ENCODE results near the gene FBXO4.

FBXO4 gene

DNA sequence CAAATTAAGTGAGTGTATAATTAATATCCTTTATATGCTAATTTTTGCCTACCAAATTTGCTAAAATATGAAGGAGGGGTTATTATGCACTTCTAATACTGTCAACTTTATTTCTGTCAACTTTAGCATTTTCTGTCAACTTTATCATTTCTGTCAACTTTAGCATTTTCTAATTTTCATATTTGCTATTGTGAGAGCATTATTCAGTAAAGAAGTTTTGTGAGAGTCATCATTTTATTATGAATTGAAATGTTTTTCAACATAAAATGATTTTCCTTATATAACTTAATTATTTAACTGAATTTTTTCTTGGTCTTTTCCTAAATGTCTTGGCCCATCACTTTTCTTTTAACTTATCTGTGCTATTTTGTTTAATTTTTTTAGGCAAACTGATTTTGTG lies 58.2 kb downstream of the FBXO4 start:
- ChIA-PET POLR2A (no interaction called here), CTCF (no interaction called here)
- TF ChIP-seq, protein P1, sequence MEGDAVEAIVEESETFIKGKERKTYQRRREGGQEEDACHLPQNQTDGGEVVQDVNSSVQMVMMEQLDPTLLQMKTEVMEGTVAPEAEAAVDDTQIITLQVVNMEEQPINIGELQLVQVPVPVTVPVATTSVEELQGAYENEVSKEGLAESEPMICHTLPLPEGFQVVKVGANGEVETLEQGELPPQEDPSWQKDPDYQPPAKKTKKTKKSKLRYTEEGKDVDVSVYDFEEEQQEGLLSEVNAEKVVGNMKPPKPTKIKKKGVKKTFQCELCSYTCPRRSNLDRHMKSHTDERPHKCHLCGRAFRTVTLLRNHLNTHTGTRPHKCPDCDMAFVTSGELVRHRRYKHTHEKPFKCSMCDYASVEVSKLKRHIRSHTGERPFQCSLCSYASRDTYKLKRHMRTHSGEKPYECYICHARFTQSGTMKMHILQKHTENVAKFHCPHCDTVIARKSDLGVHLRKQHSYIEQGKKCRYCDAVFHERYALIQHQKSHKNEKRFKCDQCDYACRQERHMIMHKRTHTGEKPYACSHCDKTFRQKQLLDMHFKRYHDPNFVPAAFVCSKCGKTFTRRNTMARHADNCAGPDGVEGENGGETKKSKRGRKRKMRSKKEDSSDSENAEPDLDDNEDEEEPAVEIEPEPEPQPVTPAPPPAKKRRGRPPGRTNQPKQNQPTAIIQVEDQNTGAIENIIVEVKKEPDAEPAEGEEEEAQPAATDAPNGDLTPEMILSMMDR (IDR thresholded peaks at IDR 0.05; ENCODE audit: control extremely low read depth, extremely low read depth, low read depth, missing control alignments) = no peak
- DNase-seq (ENCODE audit: extremely low spot score) = no peak

DNA sequence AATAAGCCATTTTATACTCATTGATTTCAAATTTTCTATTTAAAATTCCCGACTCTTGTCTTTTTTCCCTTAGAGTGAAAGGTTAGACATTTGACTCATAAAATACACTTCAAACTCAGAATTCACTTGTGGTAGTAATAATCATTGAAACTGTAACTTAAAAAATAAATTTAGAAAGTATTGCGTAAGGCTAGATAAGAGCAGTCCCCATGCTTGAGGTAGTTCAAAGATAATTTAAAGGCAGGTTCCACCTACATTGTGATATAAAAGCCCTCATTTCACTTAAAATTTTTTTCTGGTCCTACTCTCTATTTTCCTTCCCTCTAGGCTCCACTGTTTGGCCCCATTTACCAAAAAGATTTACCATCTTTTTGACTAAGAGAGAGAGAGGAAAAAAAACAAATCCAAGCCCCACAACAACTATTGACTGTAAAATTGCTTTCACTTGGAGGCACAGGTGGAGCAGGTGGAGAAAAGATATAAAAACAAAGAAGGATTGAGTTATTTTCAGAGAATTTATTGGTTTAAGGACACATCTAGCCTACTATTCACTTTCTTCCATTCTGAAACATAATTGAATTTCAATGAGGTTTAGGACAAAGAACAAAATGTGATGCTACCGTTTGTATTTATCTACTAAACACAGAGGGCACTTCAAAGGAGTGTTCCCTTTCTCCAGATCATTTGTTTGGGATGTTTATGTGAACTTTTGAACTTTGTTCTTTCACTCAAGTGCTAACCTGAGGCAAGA lies 61.0 kb downstream of the FBXO4 start:
- CTCF ChIA-PET = interaction anchor here (1.0 to 1.9 kb wide), 3 partner anchors 10 to 23 kb away, joined by 3 to 5 read pairs (median 4); no protein-coding TSS in a partner anchor
- no peak for DNase-seq (ENCODE audit: extremely low spot score)
- TF ChIP-seq, protein P1 (IDR thresholded peaks at IDR 0.05; ENCODE audit: control extremely low read depth, extremely low read depth, low read depth, missing control alignments) = no peak
- POLR2A ChIA-PET = no interaction called here

All from GM10248 (cell line).